WERI-Rb-1 (cell line): Measurements from ENCODE around the gene POLR3F.

ENCODE experiments used
- DNase-seq: peaks from one replicate; pipeline ENCODE4 v3.0.0-alpha.2; 2020
- H3K27ac ChIP-seq: fragments of 250-450 bp; sonication (Bioruptor Pico); 2 replicates; pipeline ENCODE4 v1.5.1; 2020; ENCODE audit warnings: mild to moderate bottlenecking, moderate library complexity
- H3K27me3 ChIP-seq: fragments of 250-450 bp; sonication (Bioruptor Pico); 2 replicates; pipeline ENCODE4 v1.5.1; 2021; ENCODE audit warnings: mild to moderate bottlenecking, low read depth, moderate library complexity; ENCODE audit not compliant: insufficient read depth, severe bottlenecking
- H3K36me3 ChIP-seq: fragments of 250-450 bp; sonication (Bioruptor Pico); 2 replicates; pipeline ENCODE4 v1.5.1; 2020; ENCODE audit warnings: mild to moderate bottlenecking, moderate library complexity
- H3K4me3 ChIP-seq: 2 replicates; pipeline ENCODE4 v1.5.1; 2011; ENCODE audit warnings: low read depth, mild to moderate bottlenecking, control low read depth, low read length
- H3K9me3 ChIP-seq: fragments of 250-450 bp; sonication (Bioruptor Pico); 2 replicates; pipeline ENCODE4 v1.5.1; 2021; ENCODE audit warnings: mild to moderate bottlenecking, moderate library complexity; ENCODE audit not compliant: severe bottlenecking
- CTCF ChIP-seq: IDR thresholded peaks from 2 replicates; pipeline ENCODE4 v1.5.1; 2011; ENCODE audit warnings: low read depth, mild to moderate bottlenecking, control low read depth, inconsistent platforms, low read length

Gene POLR3F

GRCh38 chr20:18532626-18533025, 65.4 kb downstream of the POLR3F start:
- no peak overlapping the region for H3K27ac ChIP-seq
- H3K27me3 ChIP-seq = no peaks in the 10 kb centered on the region
- H3K36me3 ChIP-seq = peaks cover 77% of the 10 kb centered on the region
- TF ChIP-seq CTCF = no peak
- DNase-seq = no peak
- no peaks in the 10 kb centered on the region for H3K9me3 ChIP-seq
- H3K4me3 ChIP-seq = no peak overlapping the region

- Histone ChIP-seq H3K9me3 (no peaks in the 10 kb centered on the region), H3K4me3 (no peak overlapping the region), H3K27me3 (no peaks in the 10 kb centered on the region), H3K36me3 (peaks cover 73% of the 10 kb centered on the region), H3K27ac (no peak overlapping the region)
- TF ChIP-seq CTCF = no peak
- no peak for DNase-seq
Observed at GRCh38 chr20:18533491-18533890, 66.3 kb downstream of the POLR3F start.

GRCh38 chr20:18533978-18534644, 66.9 kb downstream of the POLR3F start:
- Histone ChIP-seq H3K27me3 (no peaks in the 10 kb centered on the region), H3K9me3 (no peaks in the 10 kb centered on the region), H3K4me3 (no peak overlapping the region), H3K27ac (no peak overlapping the region), H3K36me3 (peaks cover 70% of the 10 kb centered on the region)
- DNase-seq = no peak
- TF ChIP-seq CTCF = no peak
